Mucosa of gallbladder (tissue), 1 donor: ENCODE measurements around the gene IHH. TPM values are rescaled to one million over a fixed set of nuclear protein-coding genes. Genes with fewer than 3 reads are reported as not detected.

Source experiments
- DNase-seq: peaks from one replicate; pipeline ENCODE4 v3.0.0-alpha.2; 2020; ENCODE audit warnings: low spot score
- total RNA-seq: library from RNA; stranded (reverse); gene quantifications from one replicate; pipeline ENCODE4 v1.2.1, GENCODE V29; 2021
- donor health status: DM: no; HTN: no; CAD: no.

The IHH gene
- total RNA-seq, 1 donor from 2014 or later: 12.8 TPM

GRCh38 chr2:219038600-219038999 lies 22.1 kb downstream of the IHH start:
- no peak for DNase-seq

DNA sequence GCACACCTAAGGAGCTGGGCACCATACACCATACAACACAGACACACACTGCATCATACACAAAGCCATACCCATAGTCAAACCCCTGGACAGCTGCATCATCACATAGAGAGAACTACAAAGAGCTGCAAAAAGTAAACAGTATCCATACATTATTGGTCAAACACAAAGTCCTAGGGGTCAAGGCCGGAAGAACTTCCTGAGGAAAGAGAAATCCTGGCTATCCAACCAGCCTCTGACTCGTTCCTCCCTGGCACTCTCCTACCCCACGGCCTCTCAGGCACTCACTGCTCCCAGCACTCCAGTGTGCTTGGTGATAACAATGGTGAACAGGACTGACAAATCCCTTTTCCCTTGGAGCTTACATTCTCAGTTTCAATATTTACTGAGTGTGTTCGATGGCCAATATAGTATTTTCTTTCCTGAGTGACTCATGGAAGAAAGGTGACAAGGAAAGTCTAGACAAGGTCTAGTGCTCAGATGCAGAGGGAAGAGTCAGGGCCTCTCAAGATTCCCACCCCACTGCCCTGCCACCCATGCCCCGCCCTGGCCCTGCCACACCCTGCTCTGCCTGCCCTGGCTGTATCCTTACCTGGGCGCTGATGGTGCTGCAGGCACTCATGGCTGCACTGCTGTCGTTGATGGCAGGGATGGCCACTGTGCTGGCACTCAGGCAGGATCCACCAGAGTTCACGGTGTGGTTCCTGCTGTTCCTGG lies 22.8 kb downstream of the IHH start:
- no peak for DNase-seq

- DNase-seq: no peak
These were observed 24.8 kb downstream of the IHH start for GRCh38 chr2:219035942-219036341.

DNA sequence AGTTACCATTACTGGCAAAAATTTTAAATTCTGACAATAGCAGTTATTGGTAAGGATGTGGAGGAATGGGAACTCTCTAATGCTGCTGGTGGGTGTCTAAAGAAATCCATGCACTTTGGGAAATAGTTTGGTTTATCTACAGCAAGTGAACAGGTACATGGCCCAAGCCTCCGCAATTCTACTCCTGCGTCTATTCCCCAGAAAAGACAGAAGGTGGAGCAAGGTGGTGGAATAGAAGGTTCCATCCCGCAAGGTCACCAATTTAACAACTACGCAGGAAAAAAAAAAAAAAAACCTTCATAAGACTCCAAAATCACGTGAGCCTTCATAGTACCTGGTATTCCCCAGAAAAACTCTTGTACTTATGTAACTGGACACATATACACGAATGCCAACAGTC lies 25.9 kb downstream of the IHH start:
- no peak for DNase-seq

- DNase-seq: no peak
These were observed 28.5 kb downstream of the IHH start for GRCh38 chr2:219032051-219032745.

GRCh38 chr2:219031005-219031738 lies 29.5 kb downstream of the IHH start:
- no peak for DNase-seq

- no peak for DNase-seq
These were observed 30.4 kb downstream of the IHH start for GRCh38 chr2:219030177-219030940.

GRCh38 chr2:219029829-219030165 lies 30.9 kb downstream of the IHH start:
- DNase-seq: peak; percentile 80

- no peak for DNase-seq
These were observed 31.5 kb downstream of the IHH start for GRCh38 chr2:219028996-219029828.

DNA sequence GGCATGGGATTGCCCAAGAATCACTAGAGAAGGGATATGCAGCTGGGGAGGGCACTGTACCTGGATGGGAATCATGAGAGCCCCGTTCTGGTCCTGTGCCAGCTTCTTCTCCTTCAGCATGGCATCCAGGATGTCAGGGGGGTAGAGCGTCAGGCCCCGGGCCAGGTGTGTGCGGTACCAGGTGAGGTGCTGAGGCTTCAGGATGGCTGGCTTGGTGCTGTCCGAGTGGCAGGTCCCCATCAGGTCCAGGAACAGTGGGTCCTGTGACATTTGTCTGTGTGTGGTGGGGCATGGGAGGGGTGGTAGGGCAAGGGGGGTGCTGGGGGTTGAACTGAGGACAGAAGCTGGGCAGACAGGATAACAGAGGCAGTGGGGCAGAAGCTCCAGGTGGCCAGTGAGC lies 32.6 kb downstream of the IHH start:
- DNase-seq: no peak

DNA sequence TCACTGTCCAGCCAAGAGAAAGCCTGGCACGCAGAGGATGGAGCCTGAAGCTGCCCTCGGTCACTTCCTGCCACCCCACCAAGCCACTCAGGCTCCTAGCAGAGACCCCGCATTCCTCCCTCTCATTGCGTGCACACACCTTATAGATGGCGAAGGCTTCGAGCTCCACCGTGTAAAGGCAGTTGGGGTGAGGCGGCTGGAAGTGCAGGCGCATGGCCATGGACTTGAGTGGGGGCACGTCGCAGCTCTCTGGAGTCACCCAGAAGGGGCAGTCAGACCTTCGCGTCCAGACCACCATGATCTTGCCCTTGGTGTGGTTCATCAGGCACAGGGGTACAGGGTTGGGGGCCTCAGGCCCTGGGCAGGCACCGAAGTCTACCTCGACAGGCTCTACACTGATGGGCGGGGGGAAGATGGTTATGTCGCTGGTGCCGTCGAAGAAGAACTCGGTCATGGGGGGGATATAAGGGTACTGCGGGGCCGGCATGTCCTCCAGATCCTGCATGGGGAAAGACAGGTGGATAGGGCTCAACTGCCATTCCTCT lies 33.1 kb downstream of the IHH start:
- DNase-seq: no peak

- no peak for DNase-seq
These were observed 33.8 kb downstream of the IHH start for GRCh38 chr2:219026946-219027345.

DNA sequence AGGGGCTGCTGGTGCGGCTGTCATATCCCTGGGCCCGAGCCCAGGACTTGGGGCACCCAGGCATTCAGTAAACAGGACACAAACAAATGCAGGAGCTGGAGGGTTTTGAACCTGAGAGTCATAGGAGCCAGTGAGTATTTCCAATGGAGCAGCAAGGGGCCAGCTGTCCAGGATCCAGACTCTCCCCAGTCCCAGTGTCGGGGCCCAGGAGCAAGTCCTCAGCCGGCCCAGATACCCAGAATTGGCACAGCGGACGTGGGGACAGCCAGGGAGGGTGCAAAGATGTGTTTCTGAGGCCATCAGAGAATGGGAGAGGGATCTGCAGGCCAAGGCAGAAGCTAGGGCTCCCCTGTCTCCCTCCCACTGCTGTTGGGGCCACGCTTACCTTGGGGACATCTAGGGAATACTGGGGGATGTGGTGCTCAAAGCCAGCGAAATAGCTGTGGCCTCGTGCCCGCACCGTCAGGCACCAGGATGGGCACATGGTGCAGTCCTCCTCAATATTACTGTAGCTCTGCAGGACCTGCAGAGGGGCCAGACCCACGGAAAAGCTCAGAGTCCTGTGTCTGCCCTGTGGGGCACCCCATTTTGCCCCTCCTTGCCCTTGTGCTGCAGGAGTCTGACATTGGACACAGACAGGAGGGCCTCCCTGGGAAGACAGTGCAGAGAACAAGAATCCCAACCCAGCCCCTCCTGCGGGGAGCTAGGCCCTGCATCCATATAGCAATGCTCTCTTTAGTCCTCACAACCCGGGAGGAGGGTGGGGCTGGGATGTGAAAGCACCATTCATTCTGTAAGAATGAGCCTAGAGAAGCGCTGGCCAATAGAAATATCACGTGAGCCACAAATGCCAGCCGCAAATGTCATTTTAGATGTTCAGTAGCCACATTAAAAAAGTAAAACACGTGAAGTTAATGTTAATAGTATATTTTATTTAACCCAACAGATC lies 34.8 kb downstream of the IHH start:
- DNase-seq: no peak

DNA sequence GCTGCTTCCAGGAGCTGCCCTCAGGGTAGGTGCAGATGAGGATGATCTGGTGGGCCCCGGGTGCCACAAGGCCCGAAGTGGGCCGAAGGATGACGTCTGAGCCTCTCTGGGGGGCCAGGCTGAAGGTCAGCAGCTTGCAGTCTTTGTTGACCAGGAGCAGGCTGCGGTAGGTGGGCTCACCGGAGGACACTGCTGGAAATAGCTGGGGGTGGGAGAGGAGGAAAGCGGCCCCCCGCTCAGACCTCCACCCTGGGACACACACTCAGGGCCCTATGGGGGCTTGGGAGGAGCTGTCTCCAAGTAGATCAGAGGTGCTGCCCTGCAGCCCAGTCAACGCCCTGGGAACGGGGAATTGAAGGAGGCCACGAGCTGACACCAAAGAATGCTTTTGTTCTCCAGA lies 36.7 kb downstream of the IHH start:
- no peak for DNase-seq

DNA sequence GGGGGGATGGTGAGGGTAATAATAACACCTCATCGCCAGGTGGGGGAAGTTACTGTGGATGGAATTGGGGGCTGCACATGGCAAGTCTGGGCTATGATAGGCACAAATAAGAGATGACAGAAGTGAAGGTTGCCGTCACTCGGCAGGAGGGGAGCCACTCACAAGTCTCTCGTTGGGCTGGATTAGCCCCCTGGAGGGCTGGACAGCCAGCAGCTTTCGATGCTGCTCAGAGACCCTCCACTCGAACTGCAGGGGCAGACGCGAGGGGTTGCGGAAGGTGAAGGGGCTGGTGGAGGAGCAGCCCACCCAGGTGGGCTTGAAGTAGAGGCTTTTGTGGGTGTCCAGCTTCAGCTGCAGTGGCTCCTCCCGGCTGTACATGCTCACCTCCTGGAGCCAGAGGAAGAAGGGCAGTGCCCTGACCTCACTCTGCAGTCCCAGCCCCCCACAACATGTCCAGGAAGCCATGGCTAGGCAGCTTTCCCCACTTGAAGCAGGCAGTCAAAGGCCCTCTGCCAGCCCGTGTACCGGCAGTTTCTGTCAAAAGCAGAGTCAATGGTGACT lies 37.6 kb downstream of the IHH start:
- DNase-seq: no peak

- no peak for DNase-seq
These were observed 38.1 kb downstream of the IHH start for GRCh38 chr2:219022616-219023015.

GRCh38 chr2:219022041-219022440 lies 38.7 kb downstream of the IHH start:
- DNase-seq: no peak

GRCh38 chr2:219021591-219021990 lies 39.1 kb downstream of the IHH start:
- no peak for DNase-seq

- DNase-seq: no peak
These were observed 39.9 kb downstream of the IHH start for GRCh38 chr2:219020604-219021365.
